ENCODE data around the gene ALDH5A1. TPM values are rescaled to one million over a fixed set of nuclear protein-coding genes. Genes with fewer than 3 reads are reported as not detected.
A peak's percentile ranks its signal among the peaks of the same experiment; 100 is the strongest.

Gene ALDH5A1
- total and polyA plus RNA-seq, 2 donors from 2014 or later: 10.4 to 11.0 TPM

DNA sequence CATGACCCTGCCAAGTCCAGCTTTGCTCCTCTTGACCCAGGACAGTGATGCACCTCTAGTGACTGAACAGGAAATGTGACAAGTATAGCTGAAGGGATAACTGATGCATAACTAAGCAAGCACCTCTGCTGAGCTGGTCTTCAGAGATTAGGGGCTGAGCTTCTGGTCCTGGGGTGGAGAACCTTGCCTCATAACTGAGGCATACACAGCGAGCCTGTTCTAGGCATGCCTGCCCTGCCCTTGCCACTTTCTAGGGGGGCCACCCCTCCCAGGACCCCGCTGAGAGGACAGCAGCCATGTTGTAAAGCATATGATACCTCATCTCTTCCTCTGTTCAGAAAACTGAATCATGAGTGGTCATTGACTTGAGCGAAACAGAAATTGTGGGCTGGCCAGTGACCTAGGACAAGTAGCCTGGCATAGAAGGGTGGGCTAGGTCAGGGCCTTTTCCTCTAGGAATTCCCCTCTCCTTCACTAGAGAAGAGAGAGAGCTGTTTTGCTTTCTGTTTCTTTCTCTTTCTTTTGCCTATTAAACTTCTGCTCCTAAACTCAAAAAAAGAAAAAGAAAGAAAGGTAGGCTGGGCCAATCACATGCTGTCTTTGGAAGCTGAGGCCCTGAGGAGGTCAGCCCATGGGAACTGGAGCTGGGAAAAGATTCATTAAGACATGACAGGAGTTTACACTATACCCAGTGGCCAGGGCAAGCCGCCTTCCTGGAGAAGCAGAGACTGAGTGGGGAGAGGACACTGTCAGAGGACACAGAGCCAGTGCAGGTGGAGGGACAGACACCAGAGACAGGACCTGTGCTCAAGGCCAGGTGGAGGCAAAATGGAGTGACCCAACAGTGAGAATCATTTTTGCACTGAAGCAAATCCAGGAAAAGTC is 23.1 kb downstream of the ALDH5A1 start:
- H3K9me3 ChIP-seq (ENCODE audit: control insufficient read depth in 2 of 3, insufficient read depth in 1 of 3, low read length in 3 of 3): no peaks in the 10 kb centered on the region
- no peak overlapping the region for H3K27ac ChIP-seq (ENCODE audit: low read depth in 2 of 2, low read length in 2 of 2)
- no peak overlapping the region for H3K9ac ChIP-seq (ENCODE audit: low read length in 3 of 3)
- no peaks in the 10 kb centered on the region for H3K27me3 ChIP-seq (ENCODE audit: control insufficient read depth, insufficient read depth, low read length)
- FAIRE-seq: no peak
- TF ChIP-seq, protein P1, sequence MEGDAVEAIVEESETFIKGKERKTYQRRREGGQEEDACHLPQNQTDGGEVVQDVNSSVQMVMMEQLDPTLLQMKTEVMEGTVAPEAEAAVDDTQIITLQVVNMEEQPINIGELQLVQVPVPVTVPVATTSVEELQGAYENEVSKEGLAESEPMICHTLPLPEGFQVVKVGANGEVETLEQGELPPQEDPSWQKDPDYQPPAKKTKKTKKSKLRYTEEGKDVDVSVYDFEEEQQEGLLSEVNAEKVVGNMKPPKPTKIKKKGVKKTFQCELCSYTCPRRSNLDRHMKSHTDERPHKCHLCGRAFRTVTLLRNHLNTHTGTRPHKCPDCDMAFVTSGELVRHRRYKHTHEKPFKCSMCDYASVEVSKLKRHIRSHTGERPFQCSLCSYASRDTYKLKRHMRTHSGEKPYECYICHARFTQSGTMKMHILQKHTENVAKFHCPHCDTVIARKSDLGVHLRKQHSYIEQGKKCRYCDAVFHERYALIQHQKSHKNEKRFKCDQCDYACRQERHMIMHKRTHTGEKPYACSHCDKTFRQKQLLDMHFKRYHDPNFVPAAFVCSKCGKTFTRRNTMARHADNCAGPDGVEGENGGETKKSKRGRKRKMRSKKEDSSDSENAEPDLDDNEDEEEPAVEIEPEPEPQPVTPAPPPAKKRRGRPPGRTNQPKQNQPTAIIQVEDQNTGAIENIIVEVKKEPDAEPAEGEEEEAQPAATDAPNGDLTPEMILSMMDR (IDR thresholded peaks at IDR 0.05; ENCODE audit: borderline replicate concordance, extremely low read depth, insufficient read depth): no peak
- H3K4me3 ChIP-seq (ENCODE audit: low read length in 3 of 3): no peak overlapping the region
- H3K36me3 ChIP-seq (ENCODE audit: control insufficient read depth in 2 of 3, insufficient read depth in 3 of 3, low read length in 3 of 3): peaks cover 0 to 18% (median 2%) of the 10 kb centered on the region in 3 donors
- H3K4me1 ChIP-seq (ENCODE audit: control insufficient read depth in 2 of 3, insufficient read depth in 2 of 3, low read depth in 1 of 3, low read length in 3 of 3): no peaks in the 10 kb centered on the region
- intact Hi-C loops (cut with DNase I): no loop called here
- DNase-seq: peak in 2 of 5 donors; percentile 19 to 26

DNA sequence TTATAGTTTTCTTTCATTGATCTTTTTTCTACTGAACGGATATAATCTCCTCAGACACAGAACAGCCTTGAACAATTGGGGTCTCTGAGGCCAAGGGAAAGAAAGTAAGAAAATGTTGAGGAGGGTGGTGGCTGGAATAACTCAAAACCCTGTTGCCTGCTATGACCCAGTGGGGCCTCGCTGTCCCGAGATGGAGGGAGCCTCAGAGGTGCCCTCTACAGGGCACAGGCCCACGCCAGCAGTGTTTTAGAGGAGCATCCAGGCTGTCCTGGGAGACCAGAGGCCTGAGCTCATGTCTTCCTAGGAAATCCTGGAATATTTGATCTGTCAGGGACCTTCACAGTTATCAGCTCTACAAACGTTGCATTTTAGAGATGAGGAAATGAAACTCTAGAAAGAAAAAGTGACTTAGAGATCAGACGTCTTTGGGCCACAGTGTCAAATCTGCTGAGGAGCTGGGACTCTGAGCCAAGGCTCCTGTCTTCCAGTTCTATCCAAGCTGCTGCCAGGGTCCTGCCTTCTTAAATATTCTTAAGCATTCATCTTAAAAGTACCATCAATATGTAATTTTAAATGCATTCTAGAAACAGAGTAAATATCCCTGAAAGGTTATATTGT is 26.3 kb downstream of the ALDH5A1 start:
- FAIRE-seq (no peak), DNase-seq (peak in 1 of 5 donors; percentile 17)
- no peak overlapping the region for H3K27ac ChIP-seq (ENCODE audit: low read depth in 2 of 2, low read length in 2 of 2)
- no peaks in the 10 kb centered on the region for H3K36me3 ChIP-seq (ENCODE audit: control insufficient read depth in 2 of 3, insufficient read depth in 3 of 3, low read length in 3 of 3)
- H3K27me3 ChIP-seq (ENCODE audit: control insufficient read depth, insufficient read depth, low read length): no peaks in the 10 kb centered on the region
- H3K4me3 ChIP-seq (ENCODE audit: low read length in 3 of 3): no peak overlapping the region
- intact Hi-C loops (cut with DNase I): no loop called here
- TF ChIP-seq, protein P1 (IDR thresholded peaks at IDR 0.05; ENCODE audit: borderline replicate concordance, extremely low read depth, insufficient read depth): peak; percentile 37
- H3K9ac ChIP-seq (ENCODE audit: low read length in 3 of 3): no peak overlapping the region
- no peaks in the 10 kb centered on the region for H3K4me1 ChIP-seq (ENCODE audit: control insufficient read depth in 2 of 3, insufficient read depth in 2 of 3, low read depth in 1 of 3, low read length in 3 of 3)
- no peaks in the 10 kb centered on the region for H3K9me3 ChIP-seq (ENCODE audit: control insufficient read depth in 2 of 3, insufficient read depth in 1 of 3, low read length in 3 of 3)

DNA sequence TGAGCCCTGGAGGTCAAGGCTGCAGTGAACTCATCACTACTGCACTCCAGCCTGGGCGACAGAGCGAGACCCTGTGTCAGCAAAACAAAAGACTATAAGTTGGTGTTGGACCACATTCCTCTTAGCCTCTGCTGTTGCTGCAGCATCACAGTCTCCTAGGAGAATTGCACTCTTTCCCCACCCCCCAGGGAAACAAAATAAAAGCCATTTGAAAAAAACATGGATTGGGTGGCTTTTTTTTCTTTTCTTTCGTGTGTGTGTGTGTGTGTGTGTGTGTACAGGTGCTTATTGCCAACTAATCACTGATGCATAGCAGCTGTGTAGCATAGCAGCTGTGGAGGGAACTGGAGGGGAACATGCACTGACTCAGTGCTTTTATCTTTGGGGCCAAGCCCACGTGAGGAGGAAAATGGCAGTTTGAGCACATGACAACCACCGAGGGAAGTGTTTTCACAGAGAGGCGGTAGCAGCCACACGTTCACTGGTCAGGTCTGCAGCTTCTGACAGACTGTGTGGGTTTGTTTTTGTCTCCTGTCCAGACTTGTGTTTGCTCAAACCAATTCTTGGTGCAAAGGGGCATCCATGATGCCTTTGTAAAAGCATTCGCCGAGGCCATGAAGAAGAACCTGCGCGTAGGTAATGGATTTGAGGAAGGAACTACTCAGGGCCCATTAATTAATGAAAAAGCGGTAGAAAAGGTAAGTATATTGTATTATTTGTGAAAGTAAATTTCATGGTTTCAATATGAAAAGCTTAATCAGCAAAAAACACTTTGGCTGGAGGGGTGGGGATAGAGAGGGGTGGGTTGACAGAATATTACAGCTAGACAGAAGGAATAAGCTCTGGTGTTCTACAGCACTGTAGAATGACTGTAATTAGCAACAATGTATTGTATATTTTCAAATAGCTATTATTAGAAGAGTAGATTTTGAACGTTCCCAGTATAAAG is 27.7 kb downstream of the ALDH5A1 start:
- H3K27me3 ChIP-seq (ENCODE audit: control insufficient read depth, insufficient read depth, low read length): no peaks in the 10 kb centered on the region
- no peaks in the 10 kb centered on the region for H3K4me1 ChIP-seq (ENCODE audit: control insufficient read depth in 2 of 3, insufficient read depth in 2 of 3, low read depth in 1 of 3, low read length in 3 of 3)
- H3K9ac ChIP-seq (ENCODE audit: low read length in 3 of 3): no peak overlapping the region
- no peak overlapping the region for H3K27ac ChIP-seq (ENCODE audit: low read depth in 2 of 2, low read length in 2 of 2)
- DNase-seq (peak in 4 of 5 donors; percentile 59 to 86 (median 78)), FAIRE-seq (no peak)
- intact Hi-C loops (cut with DNase I): no loop called here
- no peaks in the 10 kb centered on the region for H3K9me3 ChIP-seq (ENCODE audit: control insufficient read depth in 2 of 3, insufficient read depth in 1 of 3, low read length in 3 of 3)
- H3K4me3 ChIP-seq (ENCODE audit: low read length in 3 of 3): no peak overlapping the region
- TF ChIP-seq, protein P1 (IDR thresholded peaks at IDR 0.05; ENCODE audit: borderline replicate concordance, extremely low read depth, insufficient read depth): no peak
- no peaks in the 10 kb centered on the region for H3K36me3 ChIP-seq (ENCODE audit: control insufficient read depth in 2 of 3, insufficient read depth in 3 of 3, low read length in 3 of 3)

Data from kidney (tissue), 14 donors.